HCT116 (cell line): Measurements from ENCODE around the gene GXYLT2. TPM values are rescaled to one million over a fixed set of nuclear protein-coding genes. Genes with fewer than 3 reads are reported as not detected.

Source experiments
- ATAC-seq: fragments of 200-7000 bp; cut with Tn5 transposase; 2 replicates; pipeline ENCODE4 v1.9.1; 2020; ENCODE audit warnings: mild to moderate bottlenecking, moderate library complexity
- BruUV-seq: library from RNA; stranded (reverse); fragments of 400-500 nt; replicated peaks from 2 replicates; lab custom pipeline; 2021; lab: Mats Ljungman, UMichigan
- CTCF ChIA-PET: fragments of 300-600 bp; sonication (Branson Sonifier 250); formaldehyde crosslinking; loops from one replicate; lab custom pipeline; 2021; ENCODE audit warnings: antibody characterized with exemption; lab: Charles Lee
- POLR2A ChIA-PET: fragments of 300-600, 350-600 bp; sonication (Branson Sonifier 250); formaldehyde crosslinking; loops from one replicate; lab custom pipeline; 2021; ENCODE audit warnings: antibody characterized with exemption; lab: Charles Lee
- RAD21 ChIA-PET, 2 experiments: fragments of 300-600 bp; sonication (Branson Sonifier 250); formaldehyde crosslinking; loops; one replicate each; lab custom pipeline; 2023; ENCODE audit warnings: low total read pairs in 2 of 2; ENCODE audit not compliant: uncharacterized antibody in 2 of 2, unreplicated experiment in 2 of 2, low non-redundant PET in 1 of 2; lab: Charles Lee
- DNase-seq: peaks from one replicate; pipeline ENCODE4 v3.0.0-alpha.2; 2010; ENCODE audit warnings: low read depth, low spot score
- H2AFZ ChIP-seq: fragments of 200-600 bp; shearing (Covaris generic), sonication (generic); 2 replicates; pipeline ENCODE4 v1.6.1; 2017; ENCODE audit warnings: low read depth, mixed run types, mixed read lengths, antibody characterized with exemption, low read length; ENCODE audit not compliant: poor library complexity, severe bottlenecking
- H3K27ac ChIP-seq: 2 replicates; pipeline ENCODE4 v1.5.1; 2012; ENCODE audit warnings: low read depth, low read length
- H3K27me3 ChIP-seq: fragments of 200-600 bp; sonication (generic); 2 replicates; pipeline ENCODE4 v1.6.1; 2016; ENCODE audit warnings: mixed run types, low read length, mixed read lengths; ENCODE audit not compliant: insufficient read depth
- H3K36me3 ChIP-seq, 2 experiments: fragments of 200-500 bp in 1 of 2; fragments of 200-600 bp in 1 of 2; sonication (Bioruptor generic) in 1 of 2; sonication (generic) in 1 of 2; 2 replicates each; pipeline versions ENCODE4 v1.5.1 to v1.6.1; 2014 to 2016; ENCODE audit warnings: low read length in 2 of 2, inconsistent platforms in 1 of 2, mixed read lengths in 1 of 2, mixed run types in 1 of 2; ENCODE audit not compliant: insufficient read depth in 2 of 2, control insufficient read depth in 1 of 2
- H3K4me1 ChIP-seq, 2 experiments: fragments of 200-600 bp in 1 of 2; sonication (generic) in 1 of 2; 2 replicates each; pipeline versions ENCODE4 v1.5.1 to v1.6.1; 2012 to 2017; ENCODE audit warnings: low read length in 2 of 2, inconsistent platforms in 1 of 2, mild to moderate bottlenecking in 1 of 2, mixed read lengths in 1 of 2, mixed run types in 1 of 2, moderate library complexity in 1 of 2; ENCODE audit not compliant: insufficient read depth in 2 of 2, control insufficient read depth in 1 of 2
- H3K4me2 ChIP-seq: fragments of 200-600 bp; sonication (generic); 2 replicates; pipeline ENCODE4 v1.6.1; 2017; ENCODE audit warnings: mixed run types, low read length, mixed read lengths
- H3K4me3 ChIP-seq, 2 experiments: fragments of 200-600 bp in 1 of 2; sonication (generic) in 1 of 2; replicated peaks in 1 of 2; 2 replicates each; pipeline ENCODE4 v1.5.1; 2011 to 2016; ENCODE audit warnings: low read length in 2 of 2, control low read depth in 1 of 2, low read depth in 1 of 2, mild to moderate bottlenecking in 1 of 2, mixed read lengths in 1 of 2, mixed run types in 1 of 2
- H3K79me2 ChIP-seq: fragments of 200-600 bp; sonication (generic); 2 replicates; pipeline ENCODE4 v1.6.1; 2017; ENCODE audit warnings: mild to moderate bottlenecking, mixed run types, low read length, moderate library complexity, mixed read lengths; ENCODE audit not compliant: insufficient read depth
- H3K9ac ChIP-seq: fragments of 200-600 bp; sonication (generic); 2 replicates; pipeline ENCODE4 v1.6.1; 2016; ENCODE audit warnings: low read length, mixed read lengths
- H3K9me2 ChIP-seq: fragments of 200-600 bp; sonication (generic), shearing (Covaris generic); 2 replicates; pipeline ENCODE4 v1.6.1; 2017; ENCODE audit warnings: mixed run types, mild to moderate bottlenecking, moderate library complexity; ENCODE audit not compliant: insufficient read depth
- H3K9me3 ChIP-seq, 2 experiments: fragments of 200-500 bp in 1 of 2; fragments of 200-600 bp in 1 of 2; sonication (Bioruptor generic) in 1 of 2; sonication (generic) in 1 of 2; 2 replicates each; pipeline ENCODE4 v1.6.1; 2014 to 2017; ENCODE audit warnings: low read length in 2 of 2, mixed read lengths in 2 of 2, inconsistent platforms in 1 of 2, low read depth in 1 of 2, mild to moderate bottlenecking in 1 of 2, mixed run types in 1 of 2, moderate library complexity in 1 of 2; ENCODE audit not compliant: control insufficient read depth in 1 of 2, insufficient read depth in 1 of 2
- H4K20me1 ChIP-seq: fragments of 200-600 bp; sonication (generic), shearing (Covaris generic); 2 replicates; pipeline ENCODE4 v1.6.1; 2017; ENCODE audit warnings: mixed run types, mild to moderate bottlenecking, moderate library complexity; ENCODE audit not compliant: insufficient read depth
- ATF3 ChIP-seq: IDR thresholded peaks from 2 replicates; pipeline ENCODE4 v1.6.1; 2012
- CBX3 ChIP-seq: IDR thresholded peaks from 2 replicates; pipeline ENCODE4 v1.6.1; 2012; ENCODE audit warnings: low read depth
- CEBPB ChIP-seq: IDR thresholded peaks from 2 replicates; pipeline ENCODE4 v1.6.1; 2012; ENCODE audit warnings: low read depth
- CTCF ChIP-seq, 3 experiments: fragments of 200-600 bp in 1 of 3; sonication (generic) in 1 of 3; IDR thresholded peaks in 2 of 3; conservative IDR thresholded peaks in 1 of 3; 2 replicates each; pipeline ENCODE4 v1.5.1; 2012 to 2017; ENCODE audit warnings: low read depth in 2 of 3, low read length in 2 of 3, antibody characterized with exemption in 1 of 3, borderline replicate concordance in 1 of 3, control low read depth in 1 of 3, mild to moderate bottlenecking in 1 of 3, mixed read lengths in 1 of 3, mixed run types in 1 of 3, moderate library complexity in 1 of 3; ENCODE audit not compliant: insufficient read depth in 1 of 3
- EGR1 ChIP-seq: IDR thresholded peaks from 2 replicates; pipeline ENCODE4 v1.6.1; 2012; ENCODE audit warnings: low read depth
- EZH2phosphoT487 ChIP-seq: fragments of 200-600 bp; IDR thresholded peaks from 2 replicates; pipeline ENCODE4 v1.6.1; 2018; ENCODE audit warnings: antibody characterized with exemption, borderline replicate concordance
- JUND ChIP-seq: IDR thresholded peaks from 2 replicates; pipeline ENCODE4 v1.6.1; 2012
- POLR2A ChIP-seq: IDR thresholded peaks from 2 replicates; pipeline ENCODE4 v1.7.0; 2011; ENCODE audit warnings: borderline replicate concordance; ENCODE audit not compliant: insufficient read depth, insufficient read length; ENCODE audit errors: extremely low read depth
- POLR2AphosphoS5 ChIP-seq: IDR thresholded peaks from 2 replicates; pipeline ENCODE4 v1.6.1; 2011; ENCODE audit warnings: mild to moderate bottlenecking, low read depth, low read length, moderate library complexity
- RAD21 ChIP-seq: IDR thresholded peaks from 2 replicates; pipeline ENCODE4 v1.6.1; 2012; ENCODE audit warnings: low read depth, mild to moderate bottlenecking
- REST ChIP-seq: IDR thresholded peaks from 2 replicates; pipeline ENCODE4 v1.6.1; 2012; ENCODE audit warnings: low read depth
- SIN3A ChIP-seq: IDR thresholded peaks from 2 replicates; pipeline ENCODE4 v1.6.1; 2012; ENCODE audit warnings: low read depth
- SP1 ChIP-seq: IDR thresholded peaks from 2 replicates; pipeline ENCODE4 v1.6.1; 2012; ENCODE audit warnings: low read depth
- SRF ChIP-seq: IDR thresholded peaks from 2 replicates; pipeline ENCODE4 v1.6.1; 2012; ENCODE audit warnings: low read depth
- ZNF274 ChIP-seq: fragments of 200-500 bp; sonication (Bioruptor generic); IDR thresholded peaks from 2 replicates; pipeline ENCODE4 v1.6.1; 2014; ENCODE audit warnings: mild to moderate bottlenecking, low read depth, low read length, inconsistent platforms
- intact Hi-C: fragments of 100-400 bp; cut with micrococcal nuclease; formaldehyde crosslinking; loops from 2 replicates; pipeline ENCODE4 v1.10.0; 2022
- total RNA-seq: library from RNA; stranded (reverse); gene quantifications from one replicate; pipeline ENCODE4 v1.2.1, GENCODE V29; 2021; ENCODE audit not compliant: unreplicated experiment
- TF ChIP-seq, protein P1 (sequence below): IDR thresholded peaks from 2 replicates; pipeline ENCODE4 v1.6.1; 2012
- TF ChIP-seq, protein P2 (sequence below): IDR thresholded peaks from 2 replicates; pipeline ENCODE4 v1.6.1; 2011; ENCODE audit warnings: mild to moderate bottlenecking, low read length, moderate library complexity; ENCODE audit not compliant: insufficient replicate concordance; ENCODE audit errors: extremely low read depth

Gene GXYLT2
- total RNA-seq, 1 experiment from 2014 or later: 5.6 TPM

DNA sequence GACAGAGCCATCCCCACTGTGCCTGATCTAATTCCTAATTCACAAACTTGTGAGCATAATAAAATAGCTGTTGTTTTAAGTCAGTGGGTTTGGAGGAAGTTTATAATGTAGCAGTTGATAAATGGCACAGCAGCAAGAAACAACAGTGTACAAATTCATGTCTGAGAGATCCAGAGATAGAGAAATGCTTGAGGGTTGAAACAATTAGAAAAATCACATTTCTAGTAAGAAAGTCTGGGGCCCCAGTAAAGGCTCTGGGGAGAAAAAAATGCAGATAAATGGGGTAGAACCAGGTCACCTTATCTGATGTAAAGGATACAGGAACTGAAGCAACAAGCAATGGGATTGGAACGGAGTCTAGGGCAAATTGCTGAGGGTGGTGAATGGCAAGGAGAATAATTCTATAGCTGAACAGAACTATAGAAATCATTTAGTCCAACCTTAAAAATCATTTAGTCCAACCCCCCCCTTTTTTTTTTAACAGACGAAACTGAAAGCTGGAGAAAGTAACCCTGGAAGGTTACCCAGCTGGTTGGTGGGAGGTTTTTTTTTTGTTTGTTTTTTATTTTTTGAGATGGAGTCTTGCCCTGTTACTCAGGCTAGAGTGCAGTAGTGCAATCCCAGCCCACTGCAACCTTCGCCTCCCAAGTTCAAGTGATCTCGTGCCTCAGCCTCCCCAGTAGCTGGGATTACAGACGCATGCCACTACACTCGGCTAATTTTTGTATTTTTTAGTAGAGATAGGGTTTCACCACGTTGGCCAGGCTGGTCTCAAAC lies 25.3 kb upstream of the GXYLT2 start:
- H3K79me2 ChIP-seq: no peaks in the 10 kb centered on the region
- TF ChIP-seq JUND: no peak
- TF ChIP-seq RAD21: no peak
- TF ChIP-seq REST: no peak
- no peak for TF ChIP-seq POLR2AphosphoS5
- no peak for TF ChIP-seq SIN3A
- no peak for TF ChIP-seq SRF
- TF ChIP-seq, protein P1, sequence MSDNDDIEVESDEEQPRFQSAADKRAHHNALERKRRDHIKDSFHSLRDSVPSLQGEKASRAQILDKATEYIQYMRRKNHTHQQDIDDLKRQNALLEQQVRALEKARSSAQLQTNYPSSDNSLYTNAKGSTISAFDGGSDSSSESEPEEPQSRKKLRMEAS: no peak
- TF ChIP-seq, protein P2, sequence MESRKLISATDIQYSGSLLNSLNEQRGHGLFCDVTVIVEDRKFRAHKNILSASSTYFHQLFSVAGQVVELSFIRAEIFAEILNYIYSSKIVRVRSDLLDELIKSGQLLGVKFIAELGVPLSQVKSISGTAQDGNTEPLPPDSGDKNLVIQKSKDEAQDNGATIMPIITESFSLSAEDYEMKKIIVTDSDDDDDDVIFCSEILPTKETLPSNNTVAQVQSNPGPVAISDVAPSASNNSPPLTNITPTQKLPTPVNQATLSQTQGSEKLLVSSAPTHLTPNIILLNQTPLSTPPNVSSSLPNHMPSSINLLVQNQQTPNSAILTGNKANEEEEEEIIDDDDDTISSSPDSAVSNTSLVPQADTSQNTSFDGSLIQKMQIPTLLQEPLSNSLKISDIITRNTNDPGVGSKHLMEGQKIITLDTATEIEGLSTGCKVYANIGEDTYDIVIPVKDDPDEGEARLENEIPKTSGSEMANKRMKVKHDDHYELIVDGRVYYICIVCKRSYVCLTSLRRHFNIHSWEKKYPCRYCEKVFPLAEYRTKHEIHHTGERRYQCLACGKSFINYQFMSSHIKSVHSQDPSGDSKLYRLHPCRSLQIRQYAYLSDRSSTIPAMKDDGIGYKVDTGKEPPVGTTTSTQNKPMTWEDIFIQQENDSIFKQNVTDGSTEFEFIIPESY: no peak
- TF ChIP-seq SP1: no peak
- no peak for TF ChIP-seq ZNF274
- TF ChIP-seq CTCF (IDR thresholded peaks at IDR 0.05 in 2 of 3, conservative IDR thresholded peaks at IDR 0.05 in 1 of 3; ENCODE audit: borderline replicate concordance in 1 of 3, insufficient read depth in 1 of 3, low read depth in 2 of 3, low read length in 2 of 3): no peak
- TF ChIP-seq POLR2A: no peak
- TF ChIP-seq ATF3: no peak
- TF ChIP-seq EGR1: no peak
- no peak for TF ChIP-seq EZH2phosphoT487
- no peak for TF ChIP-seq CBX3
- no peak for TF ChIP-seq CEBPB
- no TSS peak for BruUV-seq
- no peaks in the 10 kb centered on the region for H3K4me1 ChIP-seq
- POLR2A ChIA-PET: no interaction called here
- H4K20me1 ChIP-seq: no peaks in the 10 kb centered on the region
- H3K4me3 ChIP-seq: no peak overlapping the region
- no peaks in the 10 kb centered on the region for H3K9me3 ChIP-seq
- H3K9me2 ChIP-seq: no peaks in the 10 kb centered on the region
- no peak overlapping the region for H2AFZ ChIP-seq
- intact Hi-C loops: no loop called here
- no peaks in the 10 kb centered on the region for H3K27me3 ChIP-seq
- DNase-seq (no peak), ATAC-seq (no peak)
- RAD21 ChIA-PET: interaction anchor here in 1 of 2 experiments (0.5 kb wide), 1 partner anchor 13 kb away, joined by 3 read pairs; no protein-coding TSS in a partner anchor
- CTCF ChIA-PET: interaction anchor here (2.3 kb wide), 1 partner anchor 11 kb away, joined by 6 read pairs; no protein-coding TSS in a partner anchor
- H3K9ac ChIP-seq: no peak overlapping the region
- no peak overlapping the region for H3K4me2 ChIP-seq
- H3K36me3 ChIP-seq: no peaks in the 10 kb centered on the region
- no peak overlapping the region for H3K27ac ChIP-seq
